VCaP (cell line): ENCODE measurements around the gene EPC1.
"Not testable (repeated sequence)": the region's sequence is repeated elsewhere in the genome, so short reads cannot be mapped to it uniquely, and the experiment has no call there.

Experiments
- H3K27ac ChIP-seq: fragments of 450-650 bp; 2 replicates; pipeline ENCODE4 v1.5.1; 2017
- TF ChIP-seq, protein P1 (sequence below): fragments of 450-650 bp; conservative IDR thresholded peaks from 2 replicates; pipeline ENCODE4 v1.5.1; 2017; ENCODE audit warnings: mild to moderate bottlenecking, moderate library complexity

Gene EPC1

GRCh38 chr10:32240471-32240870 is 106.5 kb downstream of the EPC1 start:
- H3K27ac ChIP-seq = no peak overlapping the region
- TF ChIP-seq, protein P1, sequence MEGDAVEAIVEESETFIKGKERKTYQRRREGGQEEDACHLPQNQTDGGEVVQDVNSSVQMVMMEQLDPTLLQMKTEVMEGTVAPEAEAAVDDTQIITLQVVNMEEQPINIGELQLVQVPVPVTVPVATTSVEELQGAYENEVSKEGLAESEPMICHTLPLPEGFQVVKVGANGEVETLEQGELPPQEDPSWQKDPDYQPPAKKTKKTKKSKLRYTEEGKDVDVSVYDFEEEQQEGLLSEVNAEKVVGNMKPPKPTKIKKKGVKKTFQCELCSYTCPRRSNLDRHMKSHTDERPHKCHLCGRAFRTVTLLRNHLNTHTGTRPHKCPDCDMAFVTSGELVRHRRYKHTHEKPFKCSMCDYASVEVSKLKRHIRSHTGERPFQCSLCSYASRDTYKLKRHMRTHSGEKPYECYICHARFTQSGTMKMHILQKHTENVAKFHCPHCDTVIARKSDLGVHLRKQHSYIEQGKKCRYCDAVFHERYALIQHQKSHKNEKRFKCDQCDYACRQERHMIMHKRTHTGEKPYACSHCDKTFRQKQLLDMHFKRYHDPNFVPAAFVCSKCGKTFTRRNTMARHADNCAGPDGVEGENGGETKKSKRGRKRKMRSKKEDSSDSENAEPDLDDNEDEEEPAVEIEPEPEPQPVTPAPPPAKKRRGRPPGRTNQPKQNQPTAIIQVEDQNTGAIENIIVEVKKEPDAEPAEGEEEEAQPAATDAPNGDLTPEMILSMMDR = no peak

DNA sequence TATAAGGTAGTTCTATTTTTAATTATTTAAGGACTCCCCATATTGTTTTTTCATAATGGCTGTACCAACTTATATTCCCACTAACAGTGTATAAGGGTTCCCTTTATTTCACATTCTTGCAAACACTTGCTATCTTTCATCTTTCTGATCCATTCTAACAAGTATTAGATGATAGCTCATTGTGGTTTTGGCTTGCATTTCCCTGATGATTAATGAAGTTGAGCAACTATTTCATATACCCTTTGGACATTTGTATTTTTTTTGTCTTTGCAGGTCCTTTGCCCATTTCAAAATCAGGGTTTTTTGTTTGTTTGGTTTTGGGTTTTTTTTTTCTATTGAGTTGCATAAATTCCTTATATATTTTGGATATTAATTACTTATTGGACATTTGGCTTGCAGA is 107.2 kb downstream of the EPC1 start:
- H3K27ac ChIP-seq = no peak overlapping the region
- TF ChIP-seq, protein P1 = no peak

- no peak overlapping the region for H3K27ac ChIP-seq
- TF ChIP-seq, protein P1 = no peak
Measured at GRCh38 chr10:32237644-32238345, 109.2 kb downstream of the EPC1 start.

DNA sequence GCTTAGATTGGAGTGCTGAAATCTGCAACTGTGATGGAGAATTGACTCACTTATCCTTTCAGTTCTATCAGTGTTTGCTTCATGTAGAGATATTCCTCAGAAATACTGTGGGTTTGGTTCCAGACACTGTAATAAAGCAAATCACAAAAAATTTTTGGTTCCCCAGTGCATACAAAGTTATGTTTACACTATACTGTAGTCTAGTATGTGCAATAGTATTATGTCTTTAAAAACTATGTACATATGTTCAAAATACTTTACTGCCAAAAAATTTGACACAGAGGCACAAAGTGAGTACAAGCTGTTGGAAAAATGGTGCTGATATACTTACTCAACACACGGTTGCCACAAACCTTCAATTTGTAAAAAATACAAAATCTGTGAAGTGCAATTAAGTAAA is 112.5 kb downstream of the EPC1 start:
- TF ChIP-seq, protein P1 = no peak
- no peak overlapping the region for H3K27ac ChIP-seq

- H3K27ac ChIP-seq = not testable (repeated sequence)
Measured at GRCh38 chr10:32233375-32233774, 113.6 kb downstream of the EPC1 start.

GRCh38 chr10:32232378-32232777 is 114.6 kb downstream of the EPC1 start:
- TF ChIP-seq, protein P1 = no peak

GRCh38 chr10:32229788-32230187 is 117.2 kb downstream of the EPC1 start:
- H3K27ac ChIP-seq = not testable (repeated sequence)

More at GRCh38 chr10:32232378-32232777, 114.6 kb downstream of the EPC1 start:
- no peak overlapping the region for H3K27ac ChIP-seq

DNA sequence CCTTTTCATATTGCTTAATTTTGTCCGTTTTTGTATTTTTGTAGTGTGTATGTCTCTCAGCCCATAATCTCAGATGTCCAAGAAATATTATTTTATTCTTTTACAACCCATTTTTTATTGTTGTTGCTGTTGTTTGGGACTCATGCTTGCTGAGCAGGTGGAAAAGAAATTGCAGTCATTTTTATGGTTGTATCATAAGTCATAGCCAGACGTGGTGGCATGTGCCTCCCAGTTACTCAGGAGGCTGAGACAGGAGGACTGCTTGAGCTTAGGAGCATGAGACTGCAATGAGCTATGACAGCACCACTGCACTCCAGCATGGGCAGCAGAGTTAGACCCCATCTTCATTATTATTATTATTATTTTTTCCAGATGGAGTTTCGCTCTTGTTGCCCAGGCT is 117.8 kb downstream of the EPC1 start:
- no peak overlapping the region for H3K27ac ChIP-seq
- TF ChIP-seq, protein P1 = no peak

GRCh38 chr10:32227802-32228201 is 119.2 kb downstream of the EPC1 start:
- no peak overlapping the region for H3K27ac ChIP-seq
- TF ChIP-seq, protein P1 = no peak
